Occipital lobe (tissue), 2 donors: ENCODE results near the gene NDUFAF2. TPM values are rescaled to one million over a fixed set of nuclear protein-coding genes. Genes with fewer than 3 reads are reported as not detected.
"Not testable (repeated sequence)": the region's sequence is repeated elsewhere in the genome, so short reads cannot be mapped to it uniquely, and the experiment has no call there.

Source experiments
- DNase-seq: peaks from one replicate; lab custom pipeline; 2025; lab: John Stamatoyannopoulos, UW
- total RNA-seq: library from RNA; depleted of rRNA; stranded (reverse); fragments of >200 nt; gene quantifications from one replicate; pipeline ENCODE4 v1.2.3, GENCODE V29; 2014

The NDUFAF2 gene
- total RNA-seq, 1 donor from 2014 or later = 24.0 TPM

GRCh38 chr5:61047346-61047745 is 102.3 kb downstream of the NDUFAF2 start:
- no peak for DNase-seq

- DNase-seq = no peak
Measured at GRCh38 chr5:61048534-61048933, 103.5 kb downstream of the NDUFAF2 start.

GRCh38 chr5:61050292-61050691 is 105.3 kb downstream of the NDUFAF2 start:
- no peak for DNase-seq

GRCh38 chr5:61051267-61051666 is 106.3 kb downstream of the NDUFAF2 start:
- DNase-seq = no peak

GRCh38 chr5:61052882-61053281 is 107.9 kb downstream of the NDUFAF2 start:
- DNase-seq = no peak

- no peak for DNase-seq
Measured at GRCh38 chr5:61053937-61054336, 108.9 kb downstream of the NDUFAF2 start.

GRCh38 chr5:61055434-61056006 is 110.5 kb downstream of the NDUFAF2 start:
- no peak for DNase-seq

- DNase-seq = no peak
Measured at GRCh38 chr5:61059499-61059898, 114.5 kb downstream of the NDUFAF2 start.

- DNase-seq = no peak
Measured at GRCh38 chr5:61069150-61069549, 124.1 kb downstream of the NDUFAF2 start.

GRCh38 chr5:61071526-61071925 is 126.5 kb downstream of the NDUFAF2 start:
- DNase-seq = no peak

GRCh38 chr5:61076626-61077025 is 131.6 kb downstream of the NDUFAF2 start:
- no peak for DNase-seq

GRCh38 chr5:61081741-61082140 is 136.7 kb downstream of the NDUFAF2 start:
- DNase-seq = no peak

GRCh38 chr5:61082516-61083280 is 137.7 kb downstream of the NDUFAF2 start:
- no peak for DNase-seq

GRCh38 chr5:61084658-61085057 is 139.7 kb downstream of the NDUFAF2 start:
- DNase-seq = no peak

GRCh38 chr5:61085885-61086284 is 140.9 kb downstream of the NDUFAF2 start:
- no peak for DNase-seq

GRCh38 chr5:61087921-61088320 is 142.9 kb downstream of the NDUFAF2 start:
- DNase-seq = no peak

GRCh38 chr5:61089351-61089750 is 144.3 kb downstream of the NDUFAF2 start:
- DNase-seq = no peak

GRCh38 chr5:61093046-61093771 is 148.2 kb downstream of the NDUFAF2 start:
- DNase-seq = not testable (repeated sequence)

GRCh38 chr5:61097465-61097864 is 152.5 kb downstream of the NDUFAF2 start:
- DNase-seq = no peak

- DNase-seq = no peak
Measured at GRCh38 chr5:61098251-61098995, 153.4 kb downstream of the NDUFAF2 start.

- DNase-seq = no peak
Measured at GRCh38 chr5:61100437-61100836, 155.4 kb downstream of the NDUFAF2 start.

- no peak for DNase-seq
Measured at GRCh38 chr5:61114441-61114840, 169.4 kb downstream of the NDUFAF2 start.
